Stimulated activated CD4-positive, alpha-beta T cell treated with anti-CD3 and anti-CD28 coated beads, Interleukin-1b, Interleukin-23, amount 100 ng/mL, for 24 hours (primary cell): ENCODE results near the gene OPA3.
"Not testable (repeated sequence)": the region's sequence is repeated elsewhere in the genome, so short reads cannot be mapped to it uniquely, and the experiment has no call there.

Source experiments
- DNase-seq, 4 experiments: peaks; one replicate each; pipeline ENCODE4 v3.0.0-alpha.2; 2020; ENCODE audit warnings: low read depth in 4 of 4, low spot score in 1 of 4

The OPA3 gene

GRCh38 chr19:45522010-45522941 lies 62.3 kb downstream of the OPA3 start:
- no peak for DNase-seq

- no peak for DNase-seq
Observed at GRCh38 chr19:45518469-45518826, 66.2 kb downstream of the OPA3 start.

- no peak for DNase-seq
Observed at GRCh38 chr19:45517641-45518468, 66.7 kb downstream of the OPA3 start.

GRCh38 chr19:45517238-45517637 lies 67.4 kb downstream of the OPA3 start:
- no peak for DNase-seq

GRCh38 chr19:45515807-45516401 lies 68.7 kb downstream of the OPA3 start:
- DNase-seq, result peak in 1 of 4 experiments; percentile 18

- peak in 1 of 4 experiments; percentile 31 for DNase-seq
Observed at GRCh38 chr19:45515081-45515624, 69.4 kb downstream of the OPA3 start.

GRCh38 chr19:45514376-45515051 lies 70.1 kb downstream of the OPA3 start:
- DNase-seq, result no peak

GRCh38 chr19:45512881-45513483 lies 71.6 kb downstream of the OPA3 start:
- DNase-seq, result no peak

GRCh38 chr19:45511074-45511473 lies 73.5 kb downstream of the OPA3 start:
- DNase-seq, result no peak

- not testable (repeated sequence) for DNase-seq
Observed at GRCh38 chr19:45510352-45510751, 74.2 kb downstream of the OPA3 start.

GRCh38 chr19:45509692-45510015 lies 74.9 kb downstream of the OPA3 start:
- no peak for DNase-seq

GRCh38 chr19:45508861-45509691 lies 75.5 kb downstream of the OPA3 start:
- DNase-seq, result peak in 1 of 4 experiments; percentile 38

- DNase-seq, result peak in 1 of 4 experiments; percentile 52
Observed at GRCh38 chr19:45508417-45508860, 76.2 kb downstream of the OPA3 start.

- no peak for DNase-seq
Observed at GRCh38 chr19:45507872-45508416, 76.7 kb downstream of the OPA3 start.

- DNase-seq, result peak; percentile 66 to 88 (median 77)
Observed at GRCh38 chr19:45506989-45507871, 77.4 kb downstream of the OPA3 start, which contains the start of gene VASP. Gene VASP (plus strand): TSS chr19:45507479. CDS start chr19:45507772, 293 bp downstream.

- peak; percentile 99 for DNase-seq
Observed at GRCh38 chr19:45506246-45506988, 78.2 kb downstream of the OPA3 start.

GRCh38 chr19:45505996-45506245 lies 78.7 kb downstream of the OPA3 start:
- DNase-seq, result no peak
